HG03442 (cell line): ENCODE data around the gene PPIL1.
"Not testable (repeated sequence)": the region's sequence is repeated elsewhere in the genome, so short reads cannot be mapped to it uniquely, and the experiment has no call there.

Experiments used
- ATAC-seq: cut with Tn5 transposase; IDR thresholded peaks from one replicate; pipeline ENCODE4 v1.9.1; 2021; ENCODE audit warnings: mild to moderate bottlenecking, moderate library complexity; ENCODE audit not compliant: unreplicated experiment

Gene PPIL1

DNA sequence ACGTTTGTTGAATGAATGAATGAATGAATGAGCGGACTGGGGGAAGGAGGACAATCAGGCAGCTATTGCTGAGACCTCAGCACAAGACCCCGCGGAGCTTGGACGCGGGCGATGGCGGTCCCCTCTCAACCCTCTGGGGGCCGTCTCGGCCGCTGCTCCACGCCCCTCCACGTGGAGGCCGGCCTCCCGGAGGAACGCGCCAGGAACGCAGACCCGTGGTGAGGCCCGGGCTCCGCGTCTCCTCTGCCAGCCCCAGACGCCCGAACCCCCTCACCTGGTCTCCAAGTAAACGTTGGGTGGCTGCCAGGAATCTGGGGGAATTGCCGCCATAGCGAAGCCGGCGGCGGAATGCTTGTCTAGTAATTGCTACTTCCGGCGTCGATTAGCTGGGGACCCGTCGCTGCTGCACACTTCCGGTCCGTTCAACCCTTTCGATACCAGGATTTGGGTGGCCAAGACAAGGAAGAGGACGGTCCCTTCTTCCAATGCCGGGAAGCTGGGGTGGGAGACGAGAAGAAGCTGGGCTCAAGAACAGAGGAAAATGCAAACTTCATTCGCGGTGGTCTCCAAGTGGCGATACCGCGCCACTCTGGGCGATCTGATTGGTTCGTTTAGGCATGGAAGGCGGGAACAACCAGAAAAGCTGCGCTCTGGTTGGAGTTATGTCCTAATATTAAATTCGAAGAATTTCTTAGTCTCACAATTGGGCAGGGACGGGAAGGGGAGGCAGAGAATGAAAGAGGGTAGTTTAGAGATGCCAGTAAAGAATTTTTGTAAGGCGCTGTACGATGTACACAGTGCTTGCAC is at the start of gene PPIL1:
TSS of gene PPIL1 (minus strand) at position 361 of the 807 bp plus-strand sequence. CDS start at position 330, 31 bp downstream.
- ATAC-seq, result peak; percentile 66

DNA sequence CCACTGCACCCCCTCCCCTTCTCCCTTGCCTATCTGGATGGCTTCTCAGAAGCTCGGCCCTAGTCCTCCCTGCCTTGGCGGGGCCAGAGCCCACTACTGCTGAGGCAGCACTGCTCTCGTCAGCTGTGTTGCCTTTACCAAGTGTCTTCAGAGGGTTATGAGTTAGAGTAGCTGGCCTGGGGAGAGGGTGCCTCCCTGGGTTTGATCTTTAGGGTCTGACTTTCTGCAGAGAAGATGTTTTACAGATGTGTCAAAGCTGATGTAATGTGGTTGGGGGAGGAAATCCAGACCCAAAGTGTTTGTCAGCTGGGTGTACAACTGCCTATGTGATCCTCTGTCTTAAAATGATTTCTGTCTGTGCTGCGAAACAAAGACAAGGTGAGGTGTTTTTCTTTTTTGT is 49.5 kb upstream of the PPIL1 start:
- ATAC-seq, result no peak

DNA sequence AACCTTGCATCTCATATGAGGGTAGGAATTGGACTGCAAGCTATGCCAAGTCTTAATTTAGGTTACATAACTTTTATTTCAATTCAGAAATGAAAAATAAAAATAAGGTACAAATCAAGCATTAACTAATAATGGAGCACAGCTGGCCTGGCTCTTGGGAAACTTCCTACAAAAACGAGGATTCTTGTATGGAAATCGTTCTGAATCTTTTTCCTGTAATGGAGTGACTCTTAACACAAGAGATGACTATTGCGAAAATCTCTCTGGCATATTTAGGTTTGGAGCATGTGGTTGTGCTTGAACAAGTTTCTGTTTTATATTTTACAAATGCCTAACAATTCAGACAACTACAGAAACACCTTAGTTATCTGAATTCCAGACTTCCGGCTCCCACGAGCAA is 45.9 kb upstream of the PPIL1 start:
- ATAC-seq, result no peak

DNA sequence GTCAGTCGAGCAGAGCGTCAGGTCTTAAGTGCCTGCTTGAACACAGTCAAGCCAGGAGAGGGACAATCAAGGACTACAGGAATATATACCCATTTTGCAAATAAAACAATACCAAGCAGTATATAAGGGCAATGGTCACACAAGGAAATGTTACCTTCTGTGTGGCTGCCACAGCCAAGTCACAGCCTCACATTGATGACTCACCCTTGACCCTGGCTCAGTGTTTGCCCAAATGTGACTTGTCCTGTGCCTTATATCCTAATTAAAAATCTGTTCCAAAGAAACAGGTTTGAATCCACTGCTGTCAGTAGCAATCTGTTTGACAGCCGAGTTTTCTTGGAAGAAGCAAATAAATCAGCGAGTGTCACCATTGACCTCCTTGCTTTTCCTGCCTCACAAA is 45.4 kb upstream of the PPIL1 start:
- ATAC-seq, result no peak

DNA sequence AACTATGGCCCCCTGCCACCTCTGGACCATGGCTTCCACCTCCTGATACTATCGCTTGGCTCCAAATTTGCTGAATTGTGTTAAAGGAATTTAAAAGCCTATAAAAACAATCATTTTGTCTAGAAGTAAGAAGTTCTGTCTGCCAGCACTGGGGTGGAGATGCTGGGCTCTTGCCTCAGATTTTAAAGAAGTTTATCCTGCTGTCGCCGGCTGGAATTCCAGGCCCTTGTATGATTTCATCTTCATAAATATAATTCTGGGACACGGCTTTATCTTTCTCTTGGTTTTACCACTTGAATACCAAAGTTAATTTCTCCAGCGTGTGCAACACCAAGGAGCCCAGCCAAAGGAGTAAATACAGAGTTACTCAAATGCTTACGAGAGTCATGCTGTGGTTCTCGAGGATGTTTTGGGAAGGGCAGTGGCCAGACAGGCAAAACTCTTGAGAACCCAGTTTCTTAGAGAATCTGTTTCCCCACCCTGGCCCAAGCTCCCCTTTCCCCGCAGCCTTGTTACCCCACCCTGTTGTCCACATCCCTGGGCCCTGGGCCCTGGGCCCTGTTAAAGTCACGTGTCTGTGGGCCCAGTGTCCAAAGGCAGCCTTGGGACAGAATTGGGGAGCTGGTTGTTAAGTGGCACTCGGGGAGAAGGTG is 43.1 kb upstream of the PPIL1 start:
- ATAC-seq, result no peak

DNA sequence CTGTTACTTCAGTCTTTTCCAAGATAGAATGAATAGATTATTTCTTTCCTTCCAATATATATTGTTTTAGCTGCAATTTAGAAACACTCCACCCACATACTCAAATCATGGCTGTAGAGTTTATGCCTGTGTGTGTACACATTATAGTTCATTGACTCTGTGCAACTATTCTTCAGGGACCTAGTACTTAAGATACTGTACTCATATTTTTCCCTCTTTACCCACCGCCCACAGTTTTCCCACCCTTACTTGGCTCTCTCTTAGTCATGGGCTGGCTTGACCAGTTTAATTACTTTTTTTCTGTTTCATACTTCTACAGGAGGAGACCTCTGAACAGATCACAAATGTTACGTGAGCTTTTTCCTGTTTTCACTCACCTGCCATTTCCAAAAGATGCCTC is 41.5 kb upstream of the PPIL1 start:
- no peak for ATAC-seq

DNA sequence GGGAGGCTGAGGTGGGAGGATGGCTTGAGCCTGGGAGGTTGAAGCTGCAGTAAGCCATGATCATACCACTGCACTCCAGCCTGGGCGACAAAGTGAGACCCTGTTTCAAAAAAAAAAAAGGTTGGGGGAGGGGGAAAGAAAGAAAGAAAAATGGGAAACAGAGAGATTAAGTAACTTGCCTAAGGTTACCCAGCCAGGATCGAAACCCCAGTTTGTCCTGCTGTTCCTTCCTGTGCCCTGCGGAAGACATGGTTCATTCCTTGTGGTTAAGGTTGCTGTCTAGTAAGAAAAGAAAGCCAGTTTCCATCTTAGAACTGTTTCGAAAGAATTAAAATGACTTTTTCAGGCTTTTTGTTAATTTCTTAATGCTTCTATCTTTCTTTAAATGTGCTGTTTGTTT is 41.0 kb upstream of the PPIL1 start:
- no peak for ATAC-seq

DNA sequence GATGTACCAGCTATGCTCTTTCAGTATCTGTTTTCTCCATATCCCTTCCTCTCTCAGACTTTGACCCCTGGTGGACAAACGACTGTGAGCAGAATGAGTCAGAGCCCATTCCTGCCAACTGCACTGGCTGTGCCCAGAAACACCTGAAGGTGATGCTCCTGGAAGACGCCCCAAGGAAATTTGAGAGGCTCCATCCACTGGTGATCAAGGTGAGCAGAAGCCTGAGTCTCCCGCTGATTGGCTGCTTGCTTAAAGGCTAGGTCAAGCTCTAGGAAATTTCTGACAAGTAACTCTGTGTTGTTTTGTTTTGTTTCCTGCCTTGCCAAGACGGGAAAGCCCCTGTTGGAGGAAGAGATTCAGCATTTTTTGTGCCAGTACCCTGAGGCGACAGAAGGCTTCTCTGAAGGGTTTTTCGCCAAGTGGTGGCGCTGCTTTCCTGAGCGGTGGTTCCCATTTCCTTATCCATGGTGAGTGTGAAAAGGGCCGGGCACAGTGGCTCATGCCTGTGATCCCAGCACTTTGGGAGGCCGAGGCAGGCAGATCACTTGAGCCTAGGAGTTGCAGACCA is 39.7 kb upstream of the PPIL1 start:
- no peak for ATAC-seq

DNA sequence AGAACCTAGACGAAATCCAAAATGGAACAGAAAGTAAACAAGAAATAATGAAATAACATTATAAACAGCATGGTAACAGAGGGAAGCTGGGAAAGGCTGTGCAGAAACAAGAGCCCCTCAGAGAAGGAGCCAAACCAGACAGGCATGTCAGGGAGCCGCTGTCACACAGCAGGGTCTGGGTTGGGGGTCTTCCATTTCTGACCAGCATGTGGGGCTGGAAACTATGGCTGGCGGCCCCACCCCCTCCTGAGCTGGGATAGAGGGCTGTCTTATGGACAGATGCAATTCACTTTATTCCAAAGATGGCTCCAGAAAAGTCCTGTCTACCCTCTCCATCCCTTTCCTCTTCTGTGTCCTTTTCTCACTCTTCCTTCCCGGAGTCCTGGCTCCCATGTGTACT is 38.5 kb upstream of the PPIL1 start:
- ATAC-seq, result no peak

DNA sequence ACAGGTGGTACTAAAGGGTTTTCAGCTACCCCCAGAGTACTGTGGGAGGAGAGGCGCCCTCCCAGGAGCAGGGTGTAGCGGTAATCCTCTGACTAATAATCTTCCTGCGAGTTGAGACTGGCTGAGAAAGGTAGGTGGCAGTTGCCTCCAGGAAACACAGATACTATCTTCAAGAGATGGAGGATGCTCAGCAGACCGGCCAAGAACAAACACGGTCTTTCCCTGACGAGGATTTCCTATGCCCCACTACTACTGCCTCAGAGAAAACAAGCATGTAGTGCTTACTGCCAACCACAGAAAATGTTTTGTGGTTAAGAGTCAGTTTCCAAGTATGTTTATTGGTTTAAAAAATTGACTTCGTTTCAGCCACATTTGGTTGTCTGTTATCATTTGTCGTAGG is 38.0 kb upstream of the PPIL1 start:
- ATAC-seq, result peak; percentile 84

DNA sequence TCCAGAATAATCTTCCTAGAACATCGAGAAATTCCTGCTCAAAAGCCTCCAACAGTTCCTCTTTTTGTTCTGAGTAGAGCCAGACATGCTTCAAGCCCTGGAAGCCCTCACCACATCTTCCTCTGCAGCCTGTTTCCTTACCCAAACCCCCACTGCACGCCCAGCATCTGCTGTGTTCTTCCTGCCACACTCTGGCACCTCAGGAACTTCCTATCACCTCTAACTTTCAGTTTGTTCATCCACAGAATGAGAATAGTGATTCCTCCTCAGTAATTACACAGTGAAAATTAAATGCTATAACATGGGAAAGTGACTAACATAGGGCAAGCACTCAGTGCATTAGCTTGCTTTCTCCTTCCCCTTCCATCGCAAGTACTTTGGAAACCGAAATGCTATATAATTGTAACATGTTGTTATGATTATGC is 37.4 kb upstream of the PPIL1 start:
- ATAC-seq, result peak; percentile 8

DNA sequence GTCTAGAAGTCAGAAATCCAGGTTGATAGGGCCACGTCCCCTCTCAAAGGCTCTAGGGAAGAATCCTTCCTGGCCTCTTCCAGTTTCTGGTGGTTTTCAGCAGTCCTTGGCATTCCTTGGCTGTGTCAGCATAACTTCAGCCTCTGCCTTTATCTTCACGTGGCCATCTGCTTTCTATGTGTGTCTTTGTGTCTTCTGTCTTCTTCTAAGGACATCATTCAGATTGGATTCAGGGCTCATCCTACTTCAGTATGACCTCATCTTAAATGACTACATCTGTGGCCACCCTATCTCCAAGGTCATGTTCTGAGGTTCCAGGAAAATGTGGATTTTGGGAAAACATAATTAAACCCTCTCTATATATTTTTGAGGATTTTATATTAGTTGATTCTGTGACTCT is 34.1 kb upstream of the PPIL1 start:
- ATAC-seq, result no peak

DNA sequence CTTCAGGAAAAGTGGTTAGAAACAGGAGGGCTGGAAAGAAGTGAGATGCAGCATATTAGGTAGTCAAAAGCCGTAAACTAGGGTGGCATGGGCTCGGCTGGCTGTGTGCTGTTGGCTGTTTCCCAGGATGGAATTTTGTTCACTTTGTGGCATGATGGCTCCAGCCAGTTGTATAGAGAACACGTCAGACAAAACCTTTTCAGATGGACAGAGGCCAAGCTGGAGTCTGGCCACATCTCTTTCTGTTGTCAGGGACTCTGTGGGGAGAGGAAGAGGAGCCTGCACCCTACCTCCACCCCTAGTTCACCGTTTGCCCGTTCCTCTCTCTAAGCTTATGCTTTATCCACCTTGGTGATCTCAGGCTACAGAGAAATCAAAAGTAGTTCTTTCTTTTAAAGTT is 33.2 kb upstream of the PPIL1 start:
- no peak for ATAC-seq

DNA sequence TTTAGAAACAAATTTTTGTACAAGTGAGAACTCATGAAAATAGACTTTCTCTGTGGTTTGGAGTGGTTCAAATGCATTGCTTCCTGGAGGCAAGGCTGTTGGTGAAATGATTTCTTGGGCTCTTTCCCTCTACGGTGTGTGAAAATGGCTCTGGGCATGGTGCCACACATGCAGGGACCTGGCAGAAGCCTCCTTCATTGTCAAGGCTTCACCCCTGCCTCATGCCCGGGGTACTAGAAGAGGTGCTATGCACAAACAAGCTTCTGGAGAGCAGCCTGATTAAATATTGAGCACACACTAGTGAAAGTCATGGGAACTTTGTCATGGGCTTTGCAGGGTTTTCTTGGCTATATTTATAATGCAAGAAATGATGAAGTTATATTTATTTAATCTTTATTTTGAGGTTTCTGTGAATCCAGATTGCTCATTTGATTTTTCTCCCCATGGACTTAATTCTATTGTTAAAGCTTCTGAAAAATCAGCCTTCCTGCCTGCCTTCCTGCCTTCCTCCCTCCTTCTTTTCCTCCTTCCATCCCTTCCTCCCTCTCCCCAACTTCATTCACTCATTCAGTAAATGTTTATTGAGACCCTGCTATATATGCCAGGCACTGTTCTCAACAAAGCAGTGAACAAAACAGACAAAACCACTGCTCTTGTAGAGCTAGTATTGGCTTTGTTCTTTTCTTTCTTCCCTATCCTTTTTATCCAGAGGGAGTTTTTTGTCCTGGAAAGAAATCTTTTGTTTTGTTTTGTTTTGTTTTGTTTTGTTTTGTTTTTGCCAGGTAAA is 32.1 kb upstream of the PPIL1 start:
- ATAC-seq, result no peak

DNA sequence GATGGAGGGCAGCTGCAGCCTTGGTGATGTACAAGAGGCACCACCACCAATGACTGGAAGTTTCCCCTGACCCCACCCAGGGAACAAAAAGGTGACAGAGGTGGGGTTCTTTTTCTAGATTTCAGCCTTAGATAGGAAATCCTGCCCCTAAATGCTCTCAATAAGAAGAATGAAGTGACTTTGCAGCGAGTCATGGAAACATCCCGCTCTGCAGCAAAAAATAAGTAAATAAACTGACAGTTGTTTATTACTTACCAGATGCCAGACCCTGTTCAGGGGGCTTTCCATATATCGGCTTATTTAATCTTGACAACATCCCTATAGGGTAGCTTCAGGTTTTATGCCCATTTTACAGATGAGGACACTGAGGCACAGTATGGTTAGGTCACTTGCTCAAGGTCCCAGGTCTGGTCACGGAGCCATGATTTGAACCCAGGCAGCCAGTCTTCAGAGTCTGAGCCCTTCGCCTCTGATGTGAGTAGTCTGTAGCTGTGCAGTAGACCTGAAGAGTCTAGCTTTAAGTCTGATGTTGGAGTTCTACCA is 30.3 kb upstream of the PPIL1 start:
- no peak for ATAC-seq

DNA sequence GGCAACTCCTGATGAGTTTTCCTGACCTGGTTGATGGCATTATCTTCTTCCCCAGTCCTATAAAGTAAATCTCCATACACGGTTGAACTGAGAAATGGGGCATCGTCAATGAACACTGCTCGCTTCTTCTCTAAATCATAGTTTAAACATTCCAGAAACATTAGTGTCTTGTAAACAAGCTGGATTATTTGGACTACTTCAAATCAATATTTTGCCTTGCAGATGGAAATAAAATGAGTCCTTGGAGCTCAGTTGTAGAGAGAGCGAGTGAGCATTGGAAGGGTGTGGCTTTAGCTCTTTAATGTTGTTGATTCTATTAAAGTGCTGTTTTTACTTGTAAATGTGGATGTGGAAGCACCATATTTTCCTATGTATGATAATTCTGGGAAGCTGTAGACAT is 29.5 kb upstream of the PPIL1 start:
- no peak for ATAC-seq

DNA sequence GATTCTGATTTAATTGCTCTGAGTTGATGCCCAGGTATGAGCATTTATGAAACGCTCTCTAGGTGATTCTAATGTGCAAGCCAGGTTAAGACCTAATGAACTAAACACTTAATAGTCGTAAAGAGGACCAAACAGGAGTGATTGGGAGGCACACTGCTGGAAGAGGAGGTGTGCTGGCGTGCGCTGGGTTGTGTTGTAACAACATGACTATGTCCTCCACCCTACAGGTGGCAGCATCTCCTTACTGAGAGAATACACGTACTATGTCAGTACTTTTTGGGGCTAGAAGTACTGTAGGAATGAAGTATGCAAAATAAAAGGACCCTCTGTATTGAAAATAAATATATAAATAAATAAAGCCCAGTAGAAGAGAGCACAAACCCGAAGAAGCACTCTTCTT is 23.0 kb upstream of the PPIL1 start:
- ATAC-seq, result no peak

DNA sequence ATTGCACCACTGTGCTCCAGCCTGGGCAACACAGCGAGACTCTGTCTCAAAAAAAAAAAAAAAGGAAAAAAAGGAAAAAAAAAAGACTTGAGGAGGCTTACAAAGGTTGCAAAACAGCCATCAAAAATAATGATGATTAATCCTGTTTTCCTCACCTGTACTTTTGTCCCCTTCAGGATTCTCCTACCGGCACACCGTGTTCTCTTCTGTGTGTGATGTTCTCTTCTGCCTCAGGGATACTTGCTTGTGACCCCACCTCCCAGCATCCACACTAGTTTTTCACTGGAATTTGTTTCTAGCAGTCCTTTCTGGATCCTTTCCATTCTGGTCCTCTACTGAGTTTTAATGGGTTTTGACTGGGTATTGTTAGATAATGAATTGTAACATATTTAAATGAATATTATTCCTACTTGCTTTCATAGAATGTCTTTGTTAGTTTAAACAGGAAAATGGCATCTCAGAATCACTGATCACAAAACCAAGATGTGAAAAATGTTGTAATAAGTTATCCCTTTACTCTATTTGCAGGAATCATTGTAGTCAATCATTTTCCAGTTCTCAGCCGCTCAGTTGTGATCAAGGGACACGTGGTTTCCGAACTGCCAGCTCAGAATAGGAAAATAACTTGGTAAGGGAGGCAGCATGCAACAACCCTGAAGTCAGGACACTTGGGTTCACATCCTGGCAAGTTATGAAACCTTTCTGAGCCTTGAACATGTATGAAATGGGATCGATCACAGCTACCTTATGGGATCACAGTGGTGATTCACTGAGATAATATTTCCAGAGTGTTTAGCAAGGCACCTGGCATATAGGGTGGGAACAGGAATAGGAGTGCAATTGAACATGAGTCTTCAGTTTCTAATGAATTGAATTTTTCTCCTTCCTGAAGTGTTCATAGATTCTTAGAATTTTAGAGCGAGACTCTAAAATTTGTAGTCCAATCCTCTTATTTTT is 19.7 kb upstream of the PPIL1 start:
- ATAC-seq, result no peak

DNA sequence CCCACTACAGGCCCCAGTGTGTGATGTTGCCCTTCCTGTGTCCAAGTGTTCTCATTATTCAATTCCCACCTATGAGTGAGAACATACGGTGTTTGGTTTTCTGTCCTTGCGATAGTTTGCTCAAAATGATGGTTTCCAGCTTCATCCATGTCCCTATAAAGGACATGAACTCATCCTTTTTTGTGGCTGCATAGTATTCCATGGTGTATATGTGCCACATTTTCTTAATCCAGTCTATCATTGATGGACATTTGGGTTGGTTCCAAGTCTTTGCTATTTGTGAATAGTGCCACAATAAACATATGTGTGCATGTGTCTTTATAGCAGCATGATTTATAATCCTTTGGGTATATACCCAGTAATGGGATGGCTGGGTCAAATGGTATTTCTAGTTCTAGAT is 16.6 kb upstream of the PPIL1 start:
- ATAC-seq, result not testable (repeated sequence)

DNA sequence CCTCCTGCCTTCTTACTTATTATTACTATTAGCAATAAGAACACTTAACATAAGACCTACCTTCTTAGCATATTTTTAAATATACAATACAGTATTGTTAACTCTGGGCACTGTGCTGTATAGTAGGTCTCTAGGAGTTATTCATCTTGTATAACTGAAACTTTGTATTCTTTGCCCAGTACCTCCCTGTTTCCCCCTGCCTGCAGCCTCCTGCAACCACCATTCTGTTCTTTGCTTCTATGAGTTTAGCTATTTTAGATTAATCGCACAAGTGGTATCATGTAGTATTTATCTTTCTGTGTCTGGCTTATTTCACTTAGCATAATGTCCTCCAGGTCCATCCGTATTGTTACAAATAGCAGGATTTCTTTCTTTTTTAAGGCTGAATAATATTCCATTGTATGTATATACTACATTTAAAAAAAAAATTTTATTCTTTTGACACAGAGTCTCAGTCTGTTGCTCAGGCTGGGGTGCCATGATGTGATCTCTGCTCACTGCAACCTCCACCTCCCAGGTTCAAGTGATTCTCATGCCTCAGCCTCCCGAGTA is 15.6 kb upstream of the PPIL1 start:
- no peak for ATAC-seq
